Stimulated activated naive B cell treated with anti-CD40 and anti-IgM and Interleukin-4, amounts not matched to agents 10 μg/mL and 1 μg/mL and 100 μg/mL, for 72 hours (primary cell): ENCODE results near the gene NACC1.
"Not testable (repeated sequence)": the region's sequence is repeated elsewhere in the genome, so short reads cannot be mapped to it uniquely, and the experiment has no call there.

Experiments
- ATAC-seq, 2 donors: fragments of 150-1000 bp; cut with Tn5 transposase; replicated peaks; 2 replicates each; pipeline ENCODE4 v1.10.0; 2021; ENCODE audit warnings: moderate library complexity in 1 of 2
- DNase-seq: peaks from one replicate; pipeline ENCODE4 v3.0.0; 2021
- H3K27ac Mint-ChIP-seq: one replicate; pipeline ENCODE4 v1.8.0; 2022; ENCODE audit warnings: mild to moderate bottlenecking, mixed read lengths
- H3K27me3 Mint-ChIP-seq, 2 donors: one replicate each; pipeline ENCODE4 v1.8.0; 2022; ENCODE audit warnings: mixed read lengths in 2 of 2
- H3K36me3 Mint-ChIP-seq, 2 donors: one replicate each; pipeline ENCODE4 v1.8.0; 2022; ENCODE audit warnings: mixed read lengths in 2 of 2, mild to moderate bottlenecking in 1 of 2
- H3K4me1 Mint-ChIP-seq, 2 donors: one replicate each; pipeline ENCODE4 v1.8.0; 2022; ENCODE audit warnings: mixed read lengths in 2 of 2, mild to moderate bottlenecking in 1 of 2
- H3K4me3 Mint-ChIP-seq, 2 donors: one replicate each; pipeline ENCODE4 v1.8.0; 2022; ENCODE audit warnings: mild to moderate bottlenecking in 2 of 2, mixed read lengths in 2 of 2, moderate library complexity in 1 of 2
- H3K9me3 Mint-ChIP-seq, 2 donors: one replicate each; pipeline ENCODE4 v1.8.0; 2022; ENCODE audit warnings: mixed read lengths in 2 of 2, mild to moderate bottlenecking in 1 of 2

The NACC1 gene

DNA sequence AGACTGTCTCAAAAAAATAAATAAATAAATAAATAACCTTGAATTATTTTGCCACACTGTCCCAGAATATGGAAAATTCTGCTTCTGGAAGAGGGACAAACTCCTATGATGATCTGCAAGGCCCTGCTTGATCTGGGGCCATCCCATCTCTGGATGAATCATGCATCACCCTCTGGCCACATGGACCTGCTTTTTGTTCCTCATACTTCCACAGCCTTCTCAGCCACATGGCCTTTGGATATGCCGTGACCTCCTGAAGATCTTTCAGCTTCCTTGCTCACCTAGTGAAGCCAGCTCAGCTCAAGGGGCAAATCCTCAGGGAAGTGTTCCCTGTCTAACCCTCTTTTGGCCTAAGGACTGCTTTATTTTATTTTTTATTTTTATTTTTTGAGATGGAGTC is 42.5 kb downstream of the NACC1 start:
- H3K9me3 Mint-ChIP-seq: no peaks in the 10 kb centered on the region
- no peak overlapping the region for H3K4me3 Mint-ChIP-seq
- H3K4me1 Mint-ChIP-seq: peaks cover 49 to 82% of the 10 kb centered on the region in 2 donors
- H3K27me3 Mint-ChIP-seq: no peaks in the 10 kb centered on the region
- no peak for DNase-seq
- H3K27ac Mint-ChIP-seq: no peak overlapping the region
- H3K36me3 Mint-ChIP-seq: peaks cover 0 to 2% of the 10 kb centered on the region in 2 donors
- no peak for ATAC-seq

DNA sequence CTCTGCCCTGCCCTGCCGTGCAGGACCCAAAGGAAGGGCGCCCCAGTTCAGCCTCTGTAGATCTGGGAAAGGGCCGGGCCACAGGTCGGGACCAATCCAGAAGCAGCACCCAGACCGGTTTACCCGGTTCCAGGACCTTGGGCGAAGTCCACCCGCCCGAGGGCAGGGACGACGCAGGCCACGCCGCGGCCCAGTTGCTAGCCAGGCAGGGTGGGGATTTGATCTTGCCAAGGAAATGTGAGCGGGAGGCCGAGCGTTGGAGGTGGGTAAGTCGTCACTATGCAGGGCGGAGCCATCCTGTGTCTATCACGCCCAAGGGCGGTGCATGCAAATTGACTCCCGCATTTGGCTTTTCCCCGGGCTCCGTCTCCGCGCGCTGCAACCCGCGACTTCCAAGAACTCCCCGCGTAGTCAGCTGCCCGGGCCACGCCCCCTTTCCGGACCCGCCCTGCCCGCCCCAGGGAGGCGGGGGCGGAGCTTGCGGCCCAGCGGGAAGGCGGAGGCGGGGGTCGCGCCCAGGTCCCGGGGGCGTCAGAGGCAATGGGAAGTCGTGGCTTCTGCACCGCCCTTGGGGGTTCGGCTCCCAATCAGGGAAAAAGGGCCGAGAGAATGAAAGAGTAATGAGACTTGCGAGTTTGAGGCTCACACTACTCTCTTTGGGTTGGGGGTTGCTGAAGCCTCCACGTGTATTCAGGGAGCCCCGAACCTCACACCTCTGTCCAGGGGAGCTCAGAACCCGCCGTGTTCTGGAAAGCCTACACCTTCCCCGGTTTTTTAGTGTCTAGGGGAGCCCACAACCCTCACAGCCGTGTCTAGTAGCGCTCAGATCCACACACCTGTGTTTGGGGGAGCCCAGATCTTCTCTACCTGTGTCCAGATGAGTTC is 44.9 kb downstream of the NACC1 start:
- H3K27me3 Mint-ChIP-seq: no peaks in the 10 kb centered on the region
- ATAC-seq: peak; percentile 60 to 65
- no peaks in the 10 kb centered on the region for H3K9me3 Mint-ChIP-seq
- H3K36me3 Mint-ChIP-seq: peaks cover 2 to 3% of the 10 kb centered on the region in 2 donors
- peak; percentile 78 for DNase-seq
- peaks cover 41 to 81% of the 10 kb centered on the region in 2 donors for H3K4me1 Mint-ChIP-seq
- H3K27ac Mint-ChIP-seq: peak overlapping the region; percentile 87
- H3K4me3 Mint-ChIP-seq: peak overlapping the region; percentile 82 to 85

DNA sequence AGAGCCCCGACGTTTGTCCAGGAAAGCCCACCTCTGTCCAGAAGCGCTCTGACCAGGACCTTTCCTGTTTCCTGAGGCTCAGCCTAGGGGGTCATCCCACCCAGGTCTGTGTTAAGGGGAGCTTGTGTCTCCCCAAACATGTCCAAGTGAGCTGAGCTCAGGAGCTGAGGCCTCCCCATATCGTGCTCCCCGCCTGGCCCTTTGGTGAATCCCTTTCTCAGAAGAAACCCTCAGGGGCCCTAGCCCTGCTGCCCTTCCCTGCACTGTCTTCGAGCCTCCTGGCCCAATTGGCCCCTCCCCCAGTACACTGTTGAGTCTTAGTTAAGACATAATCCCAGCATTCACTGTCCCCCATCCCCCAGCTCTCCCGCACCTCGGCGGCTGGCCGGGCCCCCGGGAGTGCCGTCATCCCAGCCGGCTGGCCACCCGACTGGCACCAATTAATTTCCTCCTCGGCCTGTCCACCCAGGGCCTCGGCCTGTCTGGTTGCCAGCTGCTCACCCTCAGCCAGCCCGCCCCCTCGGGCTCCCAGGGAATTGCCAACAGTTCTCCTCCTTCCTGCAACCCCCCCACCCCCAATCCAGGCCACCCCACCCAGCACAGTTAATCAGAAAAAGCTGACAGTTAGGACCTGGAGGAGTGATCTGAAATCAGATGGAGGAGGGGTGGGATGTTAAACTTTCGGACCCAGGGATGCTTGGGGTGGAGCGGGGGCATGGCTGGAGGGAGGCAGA is 45.7 kb downstream of the NACC1 start:
- Mint-ChIP-seq H3K4me1 (peaks cover 37 to 81% of the 10 kb centered on the region in 2 donors), H3K9me3 (no peaks in the 10 kb centered on the region), H3K27me3 (no peaks in the 10 kb centered on the region), H3K27ac (peak overlapping the region; percentile 78), H3K4me3 (peak overlapping the region; percentile 67 to 85), H3K36me3 (peaks cover 2 to 3% of the 10 kb centered on the region in 2 donors)
- peak; percentile 33 to 34 for ATAC-seq
- DNase-seq: peak; percentile 47

DNA sequence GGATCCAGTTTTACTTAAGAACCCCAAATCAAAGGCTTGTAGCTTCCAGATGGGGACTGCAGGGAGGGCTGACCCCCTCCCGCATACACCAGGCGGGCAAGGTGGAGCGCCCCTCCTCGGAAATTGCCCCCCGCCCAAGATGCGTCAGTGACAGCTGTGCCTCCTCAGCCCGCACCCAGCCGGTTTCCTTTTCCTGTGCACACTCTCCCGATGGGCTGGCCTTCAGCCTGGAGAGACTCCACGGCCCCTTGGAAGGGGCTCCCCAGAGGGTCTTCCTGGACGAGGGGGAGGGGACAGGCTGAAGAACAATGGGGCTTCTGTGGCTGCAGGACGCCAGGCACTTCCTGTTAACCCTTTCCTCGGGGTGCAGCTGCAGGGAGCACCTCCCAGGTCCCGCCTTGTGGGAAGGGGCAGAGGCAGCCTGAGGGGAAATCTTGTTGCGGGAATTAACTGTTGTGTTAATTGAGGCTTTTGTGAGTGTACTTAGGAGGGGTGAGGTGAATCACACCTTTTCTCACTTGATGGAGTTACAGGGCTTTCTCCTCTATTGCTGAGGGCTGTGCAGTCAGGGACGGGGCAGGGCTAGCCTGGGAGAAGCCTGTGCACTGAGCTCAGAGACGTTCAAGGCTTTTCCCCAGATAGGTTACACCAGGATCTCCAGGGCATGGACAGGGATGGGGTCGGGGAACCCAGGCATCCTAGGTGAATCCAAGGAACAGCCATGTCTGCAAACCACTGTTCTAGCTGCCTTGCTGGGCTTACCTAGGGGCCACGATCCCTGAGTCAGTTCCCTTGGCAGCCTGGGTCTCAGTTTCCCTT is 46.5 kb downstream of the NACC1 start:
- Mint-ChIP-seq H3K27me3 (no peaks in the 10 kb centered on the region), H3K27ac (peak overlapping the region; percentile 74), H3K4me3 (peak overlapping the region; percentile 67 to 85), H3K4me1 (peaks cover 42 to 89% of the 10 kb centered on the region in 2 donors), H3K36me3 (peaks cover 2 to 3% of the 10 kb centered on the region in 2 donors), H3K9me3 (no peaks in the 10 kb centered on the region)
- DNase-seq (no peak), ATAC-seq (no peak)

DNA sequence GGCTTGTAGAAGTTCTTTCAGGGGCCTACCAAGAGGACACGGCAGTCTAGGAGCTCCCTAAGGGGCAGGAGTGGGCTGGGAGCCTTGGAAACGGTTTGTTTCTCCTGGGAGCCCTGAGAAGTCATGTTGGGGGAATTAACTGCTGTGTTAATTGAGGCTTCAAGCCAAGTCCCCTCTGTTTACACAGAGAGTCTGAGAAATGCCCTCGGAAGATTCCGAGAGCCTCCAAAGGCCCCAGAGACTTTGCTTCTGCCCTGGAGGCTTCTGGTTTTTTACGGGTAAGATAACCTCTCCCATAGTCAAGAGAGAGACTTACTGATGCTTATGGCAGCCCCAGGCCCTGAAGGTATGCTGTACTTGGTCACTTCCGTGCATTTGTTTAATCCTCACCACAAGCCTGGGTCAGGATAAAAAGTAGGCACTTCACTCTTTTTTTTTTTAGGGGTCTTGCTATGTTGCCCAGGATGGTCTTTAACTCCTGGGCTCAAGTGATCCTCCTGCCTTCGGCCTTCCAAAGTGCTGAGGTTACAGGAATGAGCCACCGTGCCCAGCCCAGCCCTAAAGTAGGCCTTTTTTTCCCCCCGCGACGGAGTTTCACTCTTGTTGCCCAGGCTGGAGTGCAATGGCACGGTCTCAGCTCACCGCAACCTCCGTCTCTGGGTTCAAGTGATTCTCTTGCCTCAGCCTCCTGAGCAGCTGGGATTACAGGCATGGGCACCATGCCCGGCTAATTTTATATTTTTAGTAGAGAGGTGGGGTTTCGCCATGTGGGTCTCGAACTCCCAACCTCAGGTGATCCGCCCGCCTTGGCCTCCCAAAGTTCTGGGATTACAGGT is 47.3 kb downstream of the NACC1 start:
- H3K27ac Mint-ChIP-seq: peak overlapping the region; percentile 84
- ATAC-seq (no peak), DNase-seq (no peak)
- peaks cover 2 to 3% of the 10 kb centered on the region in 2 donors for H3K36me3 Mint-ChIP-seq
- no peak overlapping the region for H3K4me3 Mint-ChIP-seq
- H3K9me3 Mint-ChIP-seq: no peaks in the 10 kb centered on the region
- H3K4me1 Mint-ChIP-seq: peaks cover 43 to 91% of the 10 kb centered on the region in 2 donors
- no peaks in the 10 kb centered on the region for H3K27me3 Mint-ChIP-seq

DNA sequence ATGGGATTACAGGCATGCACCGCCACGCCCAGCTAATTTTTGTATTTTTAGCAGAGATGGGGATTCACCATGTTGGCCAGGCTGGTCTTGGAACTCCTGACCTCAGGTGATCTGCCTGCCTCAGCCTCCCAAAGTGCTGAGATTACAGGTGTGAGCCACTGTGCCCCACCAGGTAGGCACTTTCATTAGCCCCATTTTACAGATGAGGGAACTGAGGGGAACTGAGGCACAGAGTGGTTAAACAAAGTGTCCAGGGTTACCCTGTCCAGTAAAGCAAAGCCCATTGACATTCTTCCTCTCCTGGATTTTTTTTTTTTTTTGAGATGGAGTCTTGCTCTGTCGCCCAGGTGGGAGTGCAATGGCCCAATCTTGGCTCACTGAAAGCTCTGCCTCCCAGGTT is 48.1 kb downstream of the NACC1 start:
- Mint-ChIP-seq H3K27ac (peak overlapping the region; percentile 84), H3K4me1 (peaks cover 45 to 92% of the 10 kb centered on the region in 2 donors)
- H3K4me3 Mint-ChIP-seq, ATAC-seq, H3K27me3 Mint-ChIP-seq, H3K36me3 Mint-ChIP-seq, DNase-seq, H3K9me3 Mint-ChIP-seq: not testable (repeated sequence)

DNA sequence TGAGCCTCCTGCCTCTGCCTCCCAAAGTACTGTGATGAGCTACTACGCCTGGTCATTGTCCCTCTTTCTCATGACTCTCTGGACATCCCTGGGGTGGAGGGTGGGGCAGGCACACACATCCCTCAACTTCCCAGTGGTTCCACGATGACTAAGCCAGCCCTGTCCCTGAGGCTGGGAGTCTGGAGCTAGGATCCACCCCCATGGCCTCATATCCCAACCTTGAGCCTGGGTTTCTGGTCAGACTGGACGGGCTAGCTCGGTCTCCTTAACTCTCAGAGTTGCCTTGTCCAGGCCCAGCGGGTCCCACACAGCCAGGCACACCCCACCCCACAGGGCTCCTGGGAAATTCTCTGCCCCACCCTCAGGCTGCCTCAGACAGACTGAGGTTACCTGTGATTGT is 51.7 kb downstream of the NACC1 start:
- H3K27me3 Mint-ChIP-seq: no peaks in the 10 kb centered on the region
- H3K4me3 Mint-ChIP-seq: no peak overlapping the region
- no peaks in the 10 kb centered on the region for H3K9me3 Mint-ChIP-seq
- H3K4me1 Mint-ChIP-seq: peaks cover 45 to 92% of the 10 kb centered on the region in 2 donors
- H3K27ac Mint-ChIP-seq: peak overlapping the region; percentile 79
- ATAC-seq (no peak), DNase-seq (no peak)
- peaks cover 7 to 9% of the 10 kb centered on the region in 2 donors for H3K36me3 Mint-ChIP-seq

DNA sequence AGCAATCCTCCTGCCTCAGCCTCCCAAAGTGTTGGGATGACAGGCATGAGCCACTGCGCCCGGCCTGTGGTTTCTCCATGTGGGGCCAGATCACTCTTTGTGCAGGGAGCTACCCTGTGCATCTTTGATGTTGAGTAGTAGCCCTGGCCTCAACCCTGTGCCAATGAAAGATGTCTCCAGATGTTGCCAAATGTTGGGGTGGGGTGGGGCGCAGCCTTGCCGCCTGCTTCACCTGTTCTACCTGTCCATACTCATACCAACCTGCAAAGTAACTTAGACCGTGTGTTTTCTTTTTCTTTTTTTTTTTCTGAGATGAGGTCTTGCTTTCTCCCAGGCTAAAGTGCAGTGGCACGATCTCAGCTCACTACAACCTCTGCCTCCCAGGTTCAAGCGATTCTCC is 53.1 kb downstream of the NACC1 start:
- no peak for ATAC-seq
- peak overlapping the region; percentile 75 for H3K27ac Mint-ChIP-seq
- no peak overlapping the region for H3K4me3 Mint-ChIP-seq
- H3K36me3 Mint-ChIP-seq: peaks cover 7 to 9% of the 10 kb centered on the region in 2 donors
- H3K27me3 Mint-ChIP-seq: no peaks in the 10 kb centered on the region
- no peaks in the 10 kb centered on the region for H3K9me3 Mint-ChIP-seq
- DNase-seq: no peak
- H3K4me1 Mint-ChIP-seq: peaks cover 42 to 83% of the 10 kb centered on the region in 2 donors

DNA sequence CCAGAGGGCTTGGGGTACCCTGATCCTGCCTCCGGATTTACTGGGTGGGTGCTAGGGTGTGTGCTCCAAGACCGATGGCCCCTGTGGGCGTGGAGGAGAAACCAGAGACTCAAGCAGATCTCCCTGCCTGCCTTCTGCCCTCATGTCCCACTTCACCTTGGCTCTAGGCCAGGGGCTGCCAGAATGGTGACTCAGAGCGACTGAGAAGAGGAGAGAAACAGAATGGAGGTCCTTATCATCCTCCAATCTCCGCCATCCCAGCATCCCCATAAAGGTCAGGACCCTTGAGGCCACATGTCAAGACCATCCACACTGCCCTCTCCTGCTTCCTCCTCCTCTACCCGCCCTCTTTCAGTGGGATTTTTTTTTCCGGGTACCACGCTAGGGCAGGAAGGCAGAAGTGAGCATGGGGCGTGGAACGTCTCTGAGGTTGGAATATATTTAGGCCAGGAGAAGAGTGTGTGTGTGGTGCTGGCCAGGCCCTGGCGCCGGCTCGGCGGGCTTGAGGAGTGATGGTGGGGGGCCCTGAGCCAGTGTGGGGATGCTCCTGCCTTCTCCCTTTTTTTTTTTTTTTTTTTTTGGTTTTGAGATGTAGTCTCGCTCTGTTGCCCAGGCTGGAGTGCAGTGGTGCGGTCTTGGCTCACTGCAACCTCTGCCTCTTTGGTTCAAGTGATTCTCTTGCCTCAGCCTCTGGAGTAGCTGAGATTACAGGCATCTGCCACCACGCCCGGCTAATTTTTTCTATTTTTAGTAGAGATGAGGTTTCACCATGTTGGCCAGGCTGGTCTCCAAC is 54.5 kb downstream of the NACC1 start:
- peak overlapping the region; percentile 96 for H3K27ac Mint-ChIP-seq
- no peaks in the 10 kb centered on the region for H3K27me3 Mint-ChIP-seq
- H3K4me1 Mint-ChIP-seq: peaks cover 35 to 76% of the 10 kb centered on the region in 2 donors
- H3K4me3 Mint-ChIP-seq: peak overlapping the region; percentile 78 to 83
- DNase-seq (peak; percentile 65), ATAC-seq (peak; percentile 36 to 43)
- no peaks in the 10 kb centered on the region for H3K9me3 Mint-ChIP-seq
- H3K36me3 Mint-ChIP-seq: peaks cover 7 to 9% of the 10 kb centered on the region in 2 donors

DNA sequence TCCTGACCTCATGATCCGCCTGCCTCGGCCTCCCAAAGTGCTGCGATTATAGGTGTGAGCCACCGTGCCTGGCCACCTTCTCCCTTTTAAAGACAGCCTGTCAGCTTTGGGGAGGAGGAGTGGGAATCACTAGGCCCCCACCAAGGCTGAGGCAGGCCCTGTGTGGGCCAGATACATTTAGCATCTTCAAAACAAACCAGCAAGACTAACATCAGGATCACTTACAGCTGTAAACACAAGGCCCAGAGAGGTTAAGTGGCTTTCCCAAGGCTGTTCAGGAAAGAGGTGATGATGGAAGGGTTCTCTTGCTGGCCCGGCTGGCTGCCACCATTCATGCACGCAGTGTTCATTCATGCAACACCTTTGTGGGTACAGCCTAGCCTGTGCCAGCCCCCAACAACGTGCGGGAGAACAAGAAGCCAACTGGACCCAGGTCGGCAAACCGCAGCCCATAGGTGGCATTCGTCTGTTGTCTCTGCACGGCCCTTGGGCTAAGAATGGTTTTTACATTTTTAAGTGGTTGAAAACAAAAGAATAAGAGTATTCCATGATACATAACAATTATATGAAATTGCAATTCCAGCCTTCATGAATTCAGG is 55.2 kb downstream of the NACC1 start:
- no peaks in the 10 kb centered on the region for H3K9me3 Mint-ChIP-seq
- peak overlapping the region; percentile 78 to 83 for H3K4me3 Mint-ChIP-seq
- H3K36me3 Mint-ChIP-seq: peaks cover 3 to 7% of the 10 kb centered on the region in 2 donors
- no peak for DNase-seq
- ATAC-seq: peak in 1 of 2 donors; percentile 0
- peaks cover 33 to 74% of the 10 kb centered on the region in 2 donors for H3K4me1 Mint-ChIP-seq
- H3K27me3 Mint-ChIP-seq: no peaks in the 10 kb centered on the region
- H3K27ac Mint-ChIP-seq: peak overlapping the region; percentile 96

DNA sequence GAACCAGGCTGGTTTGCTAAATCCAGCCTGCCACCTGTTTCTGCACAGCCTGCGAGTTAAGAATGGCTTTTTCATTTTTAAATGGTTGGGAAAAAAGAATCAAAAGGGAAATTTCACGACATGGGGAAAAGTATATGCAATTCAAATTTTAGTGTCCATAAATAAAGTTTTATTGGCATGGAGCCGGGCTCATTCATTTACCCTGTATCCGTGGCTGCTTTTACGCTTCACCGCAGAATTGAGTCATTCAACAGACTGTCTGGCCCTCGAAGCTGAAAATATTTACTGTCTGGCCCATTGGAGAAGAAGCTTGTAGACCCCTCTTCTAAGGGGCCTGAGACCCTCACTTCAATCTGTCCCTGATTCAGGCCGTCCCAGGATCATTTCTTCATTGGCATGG is 58.3 kb downstream of the NACC1 start:
- Mint-ChIP-seq H3K27me3 (no peaks in the 10 kb centered on the region), H3K36me3 (peaks cover 0 to 3% of the 10 kb centered on the region in 2 donors), H3K27ac (peak overlapping the region; percentile 47), H3K4me3 (no peak overlapping the region), H3K4me1 (peaks cover 28 to 60% of the 10 kb centered on the region in 2 donors), H3K9me3 (no peaks in the 10 kb centered on the region)
- no peak for ATAC-seq
- DNase-seq: no peak

DNA sequence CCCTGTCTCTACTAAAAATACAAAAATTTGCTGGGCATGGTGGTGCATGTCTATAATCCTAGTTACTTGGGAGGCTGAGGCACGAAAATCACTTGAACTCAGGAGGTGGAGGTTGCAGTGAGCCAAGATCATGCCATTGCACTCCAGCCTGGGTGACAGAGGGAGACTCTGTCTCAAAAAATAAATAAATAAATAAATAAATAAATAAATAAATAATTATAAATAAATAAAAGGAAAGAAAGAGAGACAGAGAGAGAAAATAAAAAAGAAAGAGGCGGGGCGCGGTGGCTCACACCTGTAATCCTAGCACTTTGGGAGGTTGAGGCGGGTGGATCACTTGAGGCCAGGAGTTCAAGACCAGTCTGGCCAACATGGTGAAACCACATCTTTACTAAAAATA is 59.5 kb downstream of the NACC1 start:
- not testable (repeated sequence) for H3K27me3 Mint-ChIP-seq, DNase-seq, H3K4me3 Mint-ChIP-seq, H3K9me3 Mint-ChIP-seq, ATAC-seq, H3K36me3 Mint-ChIP-seq, H3K27ac Mint-ChIP-seq
- peaks cover 26 to 58% of the 10 kb centered on the region in 2 donors for H3K4me1 Mint-ChIP-seq
